GM18526 (cell line): ENCODE data around the gene STXBP5L.

Experiments
- POLR2A ChIP-seq: IDR thresholded peaks from 3 replicates; pipeline ENCODE4 v1.6.1; 2011; ENCODE audit not compliant: insufficient read length; ENCODE audit errors: extremely low read depth

The STXBP5L gene

GRCh38 chr3:120908030-120908794 is at the start of gene STXBP5L:
TSS of gene STXBP5L (plus strand) at chr3:120908205. CDS start at chr3:120909579, 1,374 bp downstream.
- no peak for TF ChIP-seq POLR2A

GRCh38 chr3:120858521-120858920 is 49.5 kb upstream of the STXBP5L start:
- TF ChIP-seq POLR2A, result no peak

- TF ChIP-seq POLR2A, result no peak
These were observed 43.5 kb upstream of the STXBP5L start for GRCh38 chr3:120864541-120864940.

GRCh38 chr3:120875507-120875906 is 32.5 kb upstream of the STXBP5L start:
- no peak for TF ChIP-seq POLR2A

GRCh38 chr3:120875989-120876388 is 32.0 kb upstream of the STXBP5L start:
- no peak for TF ChIP-seq POLR2A

GRCh38 chr3:120879411-120879810 is 28.6 kb upstream of the STXBP5L start:
- no peak for TF ChIP-seq POLR2A

GRCh38 chr3:120892921-120893320 is 15.1 kb upstream of the STXBP5L start:
- no peak for TF ChIP-seq POLR2A

- no peak for TF ChIP-seq POLR2A
These were observed 13.5 kb upstream of the STXBP5L start for GRCh38 chr3:120894316-120895057.

- no peak for TF ChIP-seq POLR2A
These were observed 4.8 kb upstream of the STXBP5L start for GRCh38 chr3:120903221-120903620.

- TF ChIP-seq POLR2A, result no peak
These were observed 361 bp upstream of the STXBP5L start for GRCh38 chr3:120907659-120908029.

- TF ChIP-seq POLR2A, result no peak
These were observed 993 bp downstream of the STXBP5L start for GRCh38 chr3:120908795-120909601.

- TF ChIP-seq POLR2A, result no peak
These were observed 1.5 kb downstream of the STXBP5L start for GRCh38 chr3:120909602-120909878.

- no peak for TF ChIP-seq POLR2A
These were observed 18.1 kb downstream of the STXBP5L start for GRCh38 chr3:120926146-120926545.

GRCh38 chr3:120928991-120929390 is 21.0 kb downstream of the STXBP5L start:
- TF ChIP-seq POLR2A, result no peak

GRCh38 chr3:120931593-120931992 is 23.6 kb downstream of the STXBP5L start:
- no peak for TF ChIP-seq POLR2A

- no peak for TF ChIP-seq POLR2A
These were observed 48.1 kb downstream of the STXBP5L start for GRCh38 chr3:120956143-120956542.
